ENCODE measurements around the gene ARPC1A. TPM values are rescaled to one million over a fixed set of nuclear protein-coding genes. Genes with fewer than 3 reads are reported as not detected.
A peak's percentile ranks its signal among the peaks of the same experiment; 100 is the strongest.
"Not testable (repeated sequence)": the region's sequence is repeated elsewhere in the genome, so short reads cannot be mapped to it uniquely, and the experiment has no call there.

The ARPC1A gene
- total RNA-seq, 4 donors from 2014 or later: 37.0 to 58.8 (median 44.1) TPM

- no peak overlapping the region for H3K4me3 ChIP-seq
- peaks cover 0 to 51% of the 10 kb centered on the region in 2 donors for H3K36me3 ChIP-seq
- TF ChIP-seq POLR2A (IDR thresholded peaks at IDR 0.05): no peak
- H3K9me3 ChIP-seq: no peaks in the 10 kb centered on the region
- DNase-seq (no peak), ATAC-seq (no peak)
- intact Hi-C loops (cut with DNase I; ENCODE audit: low total_unique reads) (no loop called here), in situ Hi-C loops (cut with MboI; ENCODE audit: low sequenced_read_pairs in 4 of 4) (loop anchor here in 1 of 4 donors (10.0 kb wide), 1 partner anchor 46 kb away; no protein-coding TSS in a partner anchor)
- no peaks in the 10 kb centered on the region for H3K27me3 ChIP-seq
- H3K27ac ChIP-seq: no peak overlapping the region
- H3K4me1 ChIP-seq: peaks cover 30 to 33% of the 10 kb centered on the region in 2 donors
These were observed 84.9 kb downstream of the ARPC1A start for GRCh38 chr7:99410635-99411034.

GRCh38 chr7:99415513-99416127, 89.9 kb downstream of the ARPC1A start:
- Histone ChIP-seq H3K36me3 (peaks cover 0 to 92% of the 10 kb centered on the region in 2 donors), H3K27ac (peak overlapping the region in 1 of 4 donors; percentile 31)
- H3K27me3 ChIP-seq; H3K4me1 ChIP-seq; ATAC-seq; H3K4me3 ChIP-seq; intact Hi-C loops (cut with DNase I; ENCODE audit: low total_unique reads); H3K9me3 ChIP-seq: not testable (repeated sequence)
- in situ Hi-C loops (cut with MboI; ENCODE audit: low sequenced_read_pairs in 4 of 4): loop anchor here in 1 of 4 donors (10.0 kb wide), 1 partner anchor 51 kb away; no protein-coding TSS in a partner anchor
- peak; percentile 25 to 56 (median 48) for TF ChIP-seq CTCF (IDR thresholded peaks at IDR 0.05 in 4 of 5, conservative IDR thresholded peaks at IDR 0.05 in 1 of 5)
- DNase-seq: peak in 1 of 2 donors; percentile 65

Other genes starting within 250 kb of the ARPC1A start
- 10 to 100 TPM; 15.4 to 44.8 (median 18.3) TPM for gene SMURF1, start 181.8 kb upstream of the ARPC1A start, total RNA-seq
- not detected for gene KPNA7, start 117.8 kb upstream of the ARPC1A start, total RNA-seq
- gene MYH16, start 53.1 kb upstream of the ARPC1A start, total RNA-seq: not detected
- gene ARPC1B, start 48.8 kb downstream of the ARPC1A start, total RNA-seq: 10 to 100 TPM; 24.7 to 38.7 (median 30.8) TPM
- 100 to 1,000 TPM in 3 of 4 donors, 10 to 100 TPM in 1; 81.7 to 258 (median 198) TPM for gene PDAP1, start 82.7 kb downstream of the ARPC1A start, total RNA-seq
- 10 to 100 TPM; 23.3 to 46.8 (median 28.0) TPM for gene BUD31, start 83.1 kb downstream of the ARPC1A start, total RNA-seq
- gene PTCD1, start 112.9 kb downstream of the ARPC1A start, total RNA-seq: 10 to 100 TPM in 2 of 4 donors, 1 to 10 TPM in 2; 7.8 to 14.1 (median 10.9) TPM
- gene CPSF4, start 113.0 kb downstream of the ARPC1A start, total RNA-seq: 10 to 100 TPM; 21.4 to 40.4 (median 26.1) TPM
- gene ATP5MF, start 140.3 kb downstream of the ARPC1A start, total RNA-seq: 1,000 to 10,000 TPM; 2,310 to 4,128 (median 2,801) TPM
- 1 to 10 TPM; 1.2 to 2.8 (median 1.4) TPM for gene ZNF789, start 147.0 kb downstream of the ARPC1A start, total RNA-seq
- gene ZNF394, start 174.4 kb downstream of the ARPC1A start, total RNA-seq: 10 to 100 TPM; 14.2 to 19.2 (median 15.7) TPM
- gene ZKSCAN5, start 178.8 kb downstream of the ARPC1A start, total RNA-seq: 10 to 100 TPM in 3 of 4 donors, 1 to 10 TPM in 1; 7.3 to 12.3 (median 10.5) TPM
- 1 to 10 TPM; 2.3 to 5.7 (median 3.8) TPM for gene FAM200A, start 226.2 kb downstream of the ARPC1A start, total RNA-seq
- gene ZNF655, start 232.7 kb downstream of the ARPC1A start, total RNA-seq: 10 to 100 TPM; 41.5 to 85.1 (median 56.5) TPM

Measured in gastrocnemius medialis (tissue), 4 donors.